ENCODE data around the gene MTHFSD. TPM values are rescaled to one million over a fixed set of nuclear protein-coding genes. Genes with fewer than 3 reads are reported as not detected.

The MTHFSD gene
- total and polyA plus RNA-seq, 7 experiments from 2014 or later, result 16.7 to 46.7 (median 28.1) TPM

GRCh38 chr16:86550281-86550680 lies 4.8 kb downstream of the MTHFSD start:
- no peak overlapping the region for H3K4me3 ChIP-seq (ENCODE audit: low read length)
- H3K9me3 ChIP-seq (ENCODE audit: control insufficient read depth in 2 of 3, low read length in 3 of 3), result no peaks in the 10 kb centered on the region
- Mint-ChIP-seq H3K4me3 (no peak overlapping the region), H3K36me3 (peaks cover 3 to 28% (median 15%) of the 10 kb centered on the region in 5 donors), H3K4me1 (peaks cover 11 to 35% (median 27%) of the 10 kb centered on the region in 7 donors), H3K9me3 (peaks cover 0 to 5% (median 0%) of the 10 kb centered on the region in 11 donors), H3K27me3 (peaks cover 0 to 3% (median 0%) of the 10 kb centered on the region in 5 donors), H3K27ac (no peak overlapping the region)
- ATAC-seq (no peak), DNase-seq (no peak)
- H3K27me3 ChIP-seq (ENCODE audit: control insufficient read depth in 2 of 2, insufficient read depth in 2 of 2, low read length in 2 of 2), result no peaks in the 10 kb centered on the region
- ChIA-PET CTCF (no interaction called here), POLR2A (interaction anchor here (0.6 kb wide), 1 partner anchor 19 kb away, joined by 3 read pairs; no protein-coding TSS in a partner anchor)
- no peak overlapping the region for H3K27ac ChIP-seq (ENCODE audit: low read depth, low read length)
- H3K4me1 ChIP-seq (ENCODE audit: control insufficient read depth in 2 of 2, insufficient read depth in 2 of 2, low read length in 2 of 2), result peaks cover 0 to 5% of the 10 kb centered on the region in 2 donors
- intact Hi-C loops (cut with micrococcal nuclease), result no loop called here
- peaks cover 0 to 54% (median 0%) of the 10 kb centered on the region in 3 experiments for H3K36me3 ChIP-seq (ENCODE audit: control insufficient read depth in 2 of 3, insufficient read depth in 3 of 3, low read length in 3 of 3)

GRCh38 chr16:86549893-86550190 lies 5.2 kb downstream of the MTHFSD start:
- intact Hi-C loops (cut with micrococcal nuclease), result no loop called here
- peaks cover 3 to 32% (median 18%) of the 10 kb centered on the region in 5 donors for H3K36me3 Mint-ChIP-seq

GRCh38 chr16:86549076-86549892 lies 5.8 kb downstream of the MTHFSD start:
- Mint-ChIP-seq H3K27ac (no peak overlapping the region), H3K9me3 (no peaks in the 10 kb centered on the region), H3K4me1 (peaks cover 11 to 27% (median 17%) of the 10 kb centered on the region in 7 donors), H3K27me3 (no peaks in the 10 kb centered on the region), H3K36me3 (peaks cover 3 to 38% (median 22%) of the 10 kb centered on the region in 5 donors), H3K4me3 (no peak overlapping the region)
- DNase-seq (no peak), ATAC-seq (no peak)
- ChIA-PET POLR2A (no interaction called here), CTCF (no interaction called here)
- peaks cover 0 to 2% of the 10 kb centered on the region in 2 donors for H3K4me1 ChIP-seq (ENCODE audit: control insufficient read depth in 2 of 2, insufficient read depth in 2 of 2, low read length in 2 of 2)
- H3K9me3 ChIP-seq (ENCODE audit: control insufficient read depth in 2 of 3, low read length in 3 of 3), result no peaks in the 10 kb centered on the region
- no peak overlapping the region for H3K4me3 ChIP-seq (ENCODE audit: low read length)
- H3K27ac ChIP-seq (ENCODE audit: low read depth, low read length), result no peak overlapping the region
- no peaks in the 10 kb centered on the region for H3K27me3 ChIP-seq (ENCODE audit: control insufficient read depth in 2 of 2, insufficient read depth in 2 of 2, low read length in 2 of 2)
- intact Hi-C loops (cut with micrococcal nuclease), result no loop called here
- H3K36me3 ChIP-seq (ENCODE audit: control insufficient read depth in 2 of 3, insufficient read depth in 3 of 3, low read length in 3 of 3), result peaks cover 0 to 52% (median 0%) of the 10 kb centered on the region in 3 experiments

More at GRCh38 chr16:86549893-86550190, 5.2 kb downstream of the MTHFSD start:
- Mint-ChIP-seq H3K9me3 (peaks cover 0 to under 1% (median 0%) of the 10 kb centered on the region in 11 donors), H3K4me3 (no peak overlapping the region), H3K27ac (no peak overlapping the region), H3K4me1 (peaks cover 11 to 31% (median 22%) of the 10 kb centered on the region in 7 donors), H3K27me3 (no peaks in the 10 kb centered on the region)
- Histone ChIP-seq H3K36me3 (ENCODE audit: control insufficient read depth in 2 of 3, insufficient read depth in 3 of 3, low read length in 3 of 3) (peaks cover 0 to 54% (median 0%) of the 10 kb centered on the region in 3 experiments), H3K4me3 (ENCODE audit: low read length) (no peak overlapping the region), H3K27ac (ENCODE audit: low read depth, low read length) (no peak overlapping the region), H3K4me1 (ENCODE audit: control insufficient read depth in 2 of 2, insufficient read depth in 2 of 2, low read length in 2 of 2) (peaks cover 0 to 5% of the 10 kb centered on the region in 2 donors), H3K9me3 (ENCODE audit: control insufficient read depth in 2 of 3, low read length in 3 of 3) (no peaks in the 10 kb centered on the region), H3K27me3 (ENCODE audit: control insufficient read depth in 2 of 2, insufficient read depth in 2 of 2, low read length in 2 of 2) (no peaks in the 10 kb centered on the region)
- DNase-seq (no peak), ATAC-seq (no peak)
- CTCF ChIA-PET, result no interaction called here
- POLR2A ChIA-PET, result no interaction called here

- Histone ChIP-seq H3K27me3 (ENCODE audit: control insufficient read depth in 2 of 2, insufficient read depth in 2 of 2, low read length in 2 of 2) (no peaks in the 10 kb centered on the region), H3K9me3 (ENCODE audit: control insufficient read depth in 2 of 3, low read length in 3 of 3) (no peaks in the 10 kb centered on the region), H3K27ac (ENCODE audit: low read depth, low read length) (no peak overlapping the region), H3K4me1 (ENCODE audit: control insufficient read depth in 2 of 2, insufficient read depth in 2 of 2, low read length in 2 of 2) (no peaks in the 10 kb centered on the region), H3K4me3 (ENCODE audit: low read length) (no peak overlapping the region), H3K36me3 (ENCODE audit: control insufficient read depth in 2 of 3, insufficient read depth in 3 of 3, low read length in 3 of 3) (peaks cover 0 to 69% (median 4%) of the 10 kb centered on the region in 3 experiments)
- Mint-ChIP-seq H3K27me3 (no peaks in the 10 kb centered on the region), H3K36me3 (peaks cover 6 to 44% (median 25%) of the 10 kb centered on the region in 5 donors), H3K4me3 (no peak overlapping the region), H3K4me1 (peaks cover 1 to 19% (median 5%) of the 10 kb centered on the region in 7 donors), H3K9me3 (no peaks in the 10 kb centered on the region), H3K27ac (no peak overlapping the region)
- intact Hi-C loops (cut with micrococcal nuclease), result no loop called here
- ChIA-PET CTCF (no interaction called here), POLR2A (no interaction called here)
- ATAC-seq (no peak), DNase-seq (no peak)
Measured at GRCh38 chr16:86547286-86547685, 7.7 kb downstream of the MTHFSD start.

GRCh38 chr16:86546638-86547013 lies 8.4 kb downstream of the MTHFSD start:
- Mint-ChIP-seq H3K4me1 (peaks cover 0 to 13% (median 2%) of the 10 kb centered on the region in 7 donors), H3K36me3 (peaks cover 6 to 49% (median 24%) of the 10 kb centered on the region in 5 donors), H3K27me3 (no peaks in the 10 kb centered on the region), H3K9me3 (no peaks in the 10 kb centered on the region), H3K27ac (no peak overlapping the region), H3K4me3 (no peak overlapping the region)
- Histone ChIP-seq H3K27ac (ENCODE audit: low read depth, low read length) (no peak overlapping the region), H3K36me3 (ENCODE audit: control insufficient read depth in 2 of 3, insufficient read depth in 3 of 3, low read length in 3 of 3) (peaks cover 0 to 75% (median 4%) of the 10 kb centered on the region in 3 experiments), H3K4me1 (ENCODE audit: control insufficient read depth in 2 of 2, insufficient read depth in 2 of 2, low read length in 2 of 2) (no peaks in the 10 kb centered on the region), H3K9me3 (ENCODE audit: control insufficient read depth in 2 of 3, low read length in 3 of 3) (no peaks in the 10 kb centered on the region), H3K27me3 (ENCODE audit: control insufficient read depth in 2 of 2, insufficient read depth in 2 of 2, low read length in 2 of 2) (no peaks in the 10 kb centered on the region), H3K4me3 (ENCODE audit: low read length) (no peak overlapping the region)
- ChIA-PET CTCF (no interaction called here), POLR2A (no interaction called here)
- intact Hi-C loops (cut with micrococcal nuclease), result no loop called here
- ATAC-seq (no peak), DNase-seq (no peak)

- ATAC-seq, result no peak
- no peaks in the 10 kb centered on the region for H3K9me3 ChIP-seq (ENCODE audit: control insufficient read depth in 2 of 3, low read length in 3 of 3)
- H3K27me3 ChIP-seq (ENCODE audit: control insufficient read depth in 2 of 2, insufficient read depth in 2 of 2, low read length in 2 of 2), result no peaks in the 10 kb centered on the region
- H3K36me3 ChIP-seq (ENCODE audit: control insufficient read depth in 2 of 3, insufficient read depth in 3 of 3, low read length in 3 of 3), result peaks cover 0 to 81% (median 4%) of the 10 kb centered on the region in 3 experiments
- no peak overlapping the region for H3K27ac ChIP-seq (ENCODE audit: low read depth, low read length)
- ChIA-PET CTCF (no interaction called here), POLR2A (no interaction called here)
- intact Hi-C loops (cut with micrococcal nuclease), result no loop called here
- DNase-seq, result no peak
- Mint-ChIP-seq H3K27me3 (no peaks in the 10 kb centered on the region), H3K36me3 (peaks cover 3 to 52% (median 28%) of the 10 kb centered on the region in 5 donors), H3K9me3 (no peaks in the 10 kb centered on the region), H3K27ac (no peak overlapping the region), H3K4me1 (peaks cover 0 to 9% (median 0%) of the 10 kb centered on the region in 7 donors), H3K4me3 (no peak overlapping the region)
- no peak overlapping the region for H3K4me3 ChIP-seq (ENCODE audit: low read length)
- no peaks in the 10 kb centered on the region for H3K4me1 ChIP-seq (ENCODE audit: control insufficient read depth in 2 of 2, insufficient read depth in 2 of 2, low read length in 2 of 2)
Measured at GRCh38 chr16:86545954-86546637, 8.9 kb downstream of the MTHFSD start.

Measured in naive thymus-derived CD4-positive, alpha-beta T cell (primary cell).